ENCODE data around the gene ENPP4.
A peak's percentile ranks its signal among the peaks of the same experiment; 100 is the strongest.

Gene ENPP4, protein sequence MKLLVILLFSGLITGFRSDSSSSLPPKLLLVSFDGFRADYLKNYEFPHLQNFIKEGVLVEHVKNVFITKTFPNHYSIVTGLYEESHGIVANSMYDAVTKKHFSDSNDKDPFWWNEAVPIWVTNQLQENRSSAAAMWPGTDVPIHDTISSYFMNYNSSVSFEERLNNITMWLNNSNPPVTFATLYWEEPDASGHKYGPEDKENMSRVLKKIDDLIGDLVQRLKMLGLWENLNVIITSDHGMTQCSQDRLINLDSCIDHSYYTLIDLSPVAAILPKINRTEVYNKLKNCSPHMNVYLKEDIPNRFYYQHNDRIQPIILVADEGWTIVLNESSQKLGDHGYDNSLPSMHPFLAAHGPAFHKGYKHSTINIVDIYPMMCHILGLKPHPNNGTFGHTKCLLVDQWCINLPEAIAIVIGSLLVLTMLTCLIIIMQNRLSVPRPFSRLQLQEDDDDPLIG

DNA sequence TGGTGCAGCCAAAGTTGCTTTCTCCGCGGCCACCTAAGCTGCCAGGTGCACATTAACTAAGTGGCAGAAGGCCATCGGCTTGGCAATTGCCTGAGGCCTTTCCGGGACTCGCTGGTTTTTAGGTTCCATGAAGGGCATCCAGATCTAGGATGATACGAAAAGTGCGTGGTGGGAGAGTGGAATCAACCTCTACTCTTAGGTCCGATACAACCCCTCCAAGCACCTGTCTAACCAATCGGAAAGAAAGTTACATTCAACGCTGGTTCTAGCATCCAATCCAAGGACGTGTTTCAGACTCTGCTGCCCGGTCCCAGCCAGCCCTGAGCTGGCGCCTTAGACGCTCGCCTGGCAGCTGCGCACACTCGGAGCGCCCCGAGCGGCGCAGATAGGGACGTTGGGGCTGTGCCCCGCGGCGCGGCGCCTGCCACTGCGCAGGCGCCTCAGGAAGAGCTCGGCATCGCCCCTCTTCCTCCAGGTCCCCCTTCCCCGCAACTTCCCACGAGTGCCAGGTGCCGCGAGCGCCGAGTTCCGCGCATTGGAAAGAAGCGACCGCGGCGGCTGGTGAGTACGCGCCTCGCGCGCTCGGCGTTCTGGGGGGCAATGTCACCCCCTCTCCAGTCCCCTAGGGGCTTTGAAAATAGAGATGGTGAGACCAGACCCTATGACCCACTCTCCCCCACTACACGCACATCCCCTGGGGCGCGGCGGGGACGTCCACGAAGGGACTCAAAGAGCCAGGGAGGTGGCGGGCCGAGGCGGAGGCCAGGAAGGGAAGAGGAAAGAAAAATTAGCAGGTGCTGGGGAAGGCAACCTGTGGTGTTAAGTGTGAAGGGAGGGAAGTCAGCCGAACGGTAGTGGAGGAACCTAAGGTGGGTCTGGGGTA is at the start of gene ENPP4:
TSS of gene ENPP4 (plus strand) at position 361 of the 883 bp plus-strand sequence. CDS start 9,595 bp downstream, outside the sequence.
- Histone ChIP-seq H3K27ac (ENCODE audit: extremely low read depth, low read depth, low read length) (peak within 1 kb of the TSS; percentile 46; the same call in 1 of the 2 replicates), H3K4me1 (ENCODE audit: control insufficient read depth, insufficient read depth, low read length) (no peaks in the 10 kb centered on the region), H3K9me3 (ENCODE audit: control insufficient read depth, insufficient read depth, low read depth, low read length) (no peaks in the 10 kb centered on the region), H3K36me3 (ENCODE audit: control insufficient read depth in 2 of 2, insufficient read depth in 1 of 2, low read length in 2 of 2) (no peaks in the 10 kb centered on the region), H3K4me3 (ENCODE audit: low read depth, low read length) (peak within 1 kb of the TSS; percentile 88)
- POLR2A ChIA-PET, result interaction anchor here (0.6 to 1.8 kb wide), 9 partner anchors 9 to 217 kb away, joined by 3 to 12 read pairs (median 3); partner anchors contain the start of genes CLIC5 and ENPP5
- CTCF ChIA-PET, result interaction anchor here (0.5 to 3.3 kb wide), 8 partner anchors 39 to 955 kb away, joined by 3 to 14 read pairs (median 4); no protein-coding TSS in a partner anchor
- no peak for TF ChIP-seq ZBTB20 (tag by site-specific recombination; IDR thresholded peaks at IDR 0.05)
- TF ChIP-seq, protein P1, sequence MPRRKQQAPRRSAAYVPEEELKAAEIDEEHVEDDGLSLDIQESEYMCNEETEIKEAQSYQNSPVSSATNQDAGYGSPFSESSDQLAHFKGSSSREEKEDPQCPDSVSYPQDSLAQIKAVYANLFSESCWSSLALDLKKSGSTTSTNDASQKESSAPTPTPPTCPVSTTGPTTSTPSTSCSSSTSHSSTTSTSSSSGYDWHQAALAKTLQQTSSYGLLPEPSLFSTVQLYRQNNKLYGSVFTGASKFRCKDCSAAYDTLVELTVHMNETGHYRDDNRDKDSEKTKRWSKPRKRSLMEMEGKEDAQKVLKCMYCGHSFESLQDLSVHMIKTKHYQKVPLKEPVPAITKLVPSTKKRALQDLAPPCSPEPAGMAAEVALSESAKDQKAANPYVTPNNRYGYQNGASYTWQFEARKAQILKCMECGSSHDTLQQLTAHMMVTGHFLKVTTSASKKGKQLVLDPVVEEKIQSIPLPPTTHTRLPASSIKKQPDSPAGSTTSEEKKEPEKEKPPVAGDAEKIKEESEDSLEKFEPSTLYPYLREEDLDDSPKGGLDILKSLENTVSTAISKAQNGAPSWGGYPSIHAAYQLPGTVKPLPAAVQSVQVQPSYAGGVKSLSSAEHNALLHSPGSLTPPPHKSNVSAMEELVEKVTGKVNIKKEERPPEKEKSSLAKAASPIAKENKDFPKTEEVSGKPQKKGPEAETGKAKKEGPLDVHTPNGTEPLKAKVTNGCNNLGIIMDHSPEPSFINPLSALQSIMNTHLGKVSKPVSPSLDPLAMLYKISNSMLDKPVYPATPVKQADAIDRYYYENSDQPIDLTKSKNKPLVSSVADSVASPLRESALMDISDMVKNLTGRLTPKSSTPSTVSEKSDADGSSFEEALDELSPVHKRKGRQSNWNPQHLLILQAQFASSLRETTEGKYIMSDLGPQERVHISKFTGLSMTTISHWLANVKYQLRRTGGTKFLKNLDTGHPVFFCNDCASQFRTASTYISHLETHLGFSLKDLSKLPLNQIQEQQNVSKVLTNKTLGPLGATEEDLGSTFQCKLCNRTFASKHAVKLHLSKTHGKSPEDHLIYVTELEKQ (tag by site-specific recombination; IDR thresholded peaks at IDR 0.05; ENCODE audit: borderline replicate concordance), result no peak
- no peak; the same call in 1 of the 2 replicates for TF ChIP-seq ZNF660 (tag by site-specific recombination; IDR thresholded peaks at IDR 0.05)
- TF ChIP-seq ZNF792 (tag by site-specific recombination; IDR thresholded peaks at IDR 0.05), result no peak
- no peak for TF ChIP-seq ZNF623 (tag by site-specific recombination; IDR thresholded peaks at IDR 0.05)
- TF ChIP-seq ZNF433 (tag by site-specific recombination; IDR thresholded peaks at IDR 0.05; ENCODE audit: low read depth), result no peak
- TF ChIP-seq ZNF266 (tag by site-specific recombination; IDR thresholded peaks at IDR 0.05; ENCODE audit: low read depth), result no peak
- TF ChIP-seq ZNF366 (tag by site-specific recombination; conservative IDR thresholded peaks at IDR 0.05), result peak; percentile 46; the same call in 1 of the 2 replicates
- TF ChIP-seq ZNF248 (tag by site-specific recombination; IDR thresholded peaks at IDR 0.05), result no peak
- TF ChIP-seq, protein P2, sequence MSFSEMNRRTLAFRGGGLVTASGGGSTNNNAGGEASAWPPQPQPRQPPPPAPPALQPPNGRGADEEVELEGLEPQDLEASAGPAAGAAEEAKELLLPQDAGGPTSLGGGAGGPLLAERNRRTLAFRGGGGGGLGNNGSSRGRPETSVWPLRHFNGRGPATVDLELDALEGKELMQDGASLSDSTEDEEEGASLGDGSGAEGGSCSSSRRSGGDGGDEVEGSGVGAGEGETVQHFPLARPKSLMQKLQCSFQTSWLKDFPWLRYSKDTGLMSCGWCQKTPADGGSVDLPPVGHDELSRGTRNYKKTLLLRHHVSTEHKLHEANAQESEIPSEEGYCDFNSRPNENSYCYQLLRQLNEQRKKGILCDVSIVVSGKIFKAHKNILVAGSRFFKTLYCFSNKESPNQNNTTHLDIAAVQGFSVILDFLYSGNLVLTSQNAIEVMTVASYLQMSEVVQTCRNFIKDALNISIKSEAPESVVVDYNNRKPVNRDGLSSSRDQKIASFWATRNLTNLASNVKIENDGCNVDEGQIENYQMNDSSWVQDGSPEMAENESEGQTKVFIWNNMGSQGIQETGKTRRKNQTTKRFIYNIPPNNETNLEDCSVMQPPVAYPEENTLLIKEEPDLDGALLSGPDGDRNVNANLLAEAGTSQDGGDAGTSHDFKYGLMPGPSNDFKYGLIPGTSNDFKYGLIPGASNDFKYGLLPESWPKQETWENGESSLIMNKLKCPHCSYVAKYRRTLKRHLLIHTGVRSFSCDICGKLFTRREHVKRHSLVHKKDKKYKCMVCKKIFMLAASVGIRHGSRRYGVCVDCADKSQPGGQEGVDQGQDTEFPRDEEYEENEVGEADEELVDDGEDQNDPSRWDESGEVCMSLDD (tag by site-specific recombination; IDR thresholded peaks at IDR 0.05), result peak; percentile 70; the same call in 1 of the 2 replicates
- TF ChIP-seq ZFP3 (tag by site-specific recombination; IDR thresholded peaks at IDR 0.05; ENCODE audit: low read depth), result no peak
- no peak for TF ChIP-seq FEZF1 (tag by site-specific recombination; IDR thresholded peaks at IDR 0.05)
- no peak for TF ChIP-seq ZNF664 (tag by site-specific recombination; IDR thresholded peaks at IDR 0.05)
- TF ChIP-seq, protein P3, sequence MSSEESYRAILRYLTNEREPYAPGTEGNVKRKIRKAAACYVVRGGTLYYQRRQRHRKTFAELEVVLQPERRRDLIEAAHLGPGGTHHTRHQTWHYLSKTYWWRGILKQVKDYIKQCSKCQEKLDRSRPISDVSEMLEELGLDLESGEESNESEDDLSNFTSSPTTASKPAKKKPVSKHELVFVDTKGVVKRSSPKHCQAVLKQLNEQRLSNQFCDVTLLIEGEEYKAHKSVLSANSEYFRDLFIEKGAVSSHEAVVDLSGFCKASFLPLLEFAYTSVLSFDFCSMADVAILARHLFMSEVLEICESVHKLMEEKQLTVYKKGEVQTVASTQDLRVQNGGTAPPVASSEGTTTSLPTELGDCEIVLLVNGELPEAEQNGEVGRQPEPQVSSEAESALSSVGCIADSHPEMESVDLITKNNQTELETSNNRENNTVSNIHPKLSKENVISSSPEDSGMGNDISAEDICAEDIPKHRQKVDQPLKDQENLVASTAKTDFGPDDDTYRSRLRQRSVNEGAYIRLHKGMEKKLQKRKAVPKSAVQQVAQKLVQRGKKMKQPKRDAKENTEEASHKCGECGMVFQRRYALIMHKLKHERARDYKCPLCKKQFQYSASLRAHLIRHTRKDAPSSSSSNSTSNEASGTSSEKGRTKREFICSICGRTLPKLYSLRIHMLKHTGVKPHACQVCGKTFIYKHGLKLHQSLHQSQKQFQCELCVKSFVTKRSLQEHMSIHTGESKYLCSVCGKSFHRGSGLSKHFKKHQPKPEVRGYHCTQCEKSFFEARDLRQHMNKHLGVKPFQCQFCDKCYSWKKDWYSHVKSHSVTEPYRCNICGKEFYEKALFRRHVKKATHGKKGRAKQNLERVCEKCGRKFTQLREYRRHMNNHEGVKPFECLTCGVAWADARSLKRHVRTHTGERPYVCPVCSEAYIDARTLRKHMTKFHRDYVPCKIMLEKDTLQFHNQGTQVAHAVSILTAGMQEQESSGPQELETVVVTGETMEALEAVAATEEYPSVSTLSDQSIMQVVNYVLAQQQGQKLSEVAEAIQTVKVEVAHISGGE (tag by site-specific recombination; conservative IDR thresholded peaks at IDR 0.05; ENCODE audit: low read depth), result peak; percentile 94
- no peak for TF ChIP-seq ZNF221 (tag by site-specific recombination; IDR thresholded peaks at IDR 0.05; ENCODE audit: borderline replicate concordance)
- TF ChIP-seq ZNF274 (IDR thresholded peaks at IDR 0.05; ENCODE audit: low read length), result no peak
- no peak for TF ChIP-seq ZNF274 (tag by site-specific recombination; IDR thresholded peaks at IDR 0.05; ENCODE audit: borderline replicate concordance)
- TF ChIP-seq, protein P4, sequence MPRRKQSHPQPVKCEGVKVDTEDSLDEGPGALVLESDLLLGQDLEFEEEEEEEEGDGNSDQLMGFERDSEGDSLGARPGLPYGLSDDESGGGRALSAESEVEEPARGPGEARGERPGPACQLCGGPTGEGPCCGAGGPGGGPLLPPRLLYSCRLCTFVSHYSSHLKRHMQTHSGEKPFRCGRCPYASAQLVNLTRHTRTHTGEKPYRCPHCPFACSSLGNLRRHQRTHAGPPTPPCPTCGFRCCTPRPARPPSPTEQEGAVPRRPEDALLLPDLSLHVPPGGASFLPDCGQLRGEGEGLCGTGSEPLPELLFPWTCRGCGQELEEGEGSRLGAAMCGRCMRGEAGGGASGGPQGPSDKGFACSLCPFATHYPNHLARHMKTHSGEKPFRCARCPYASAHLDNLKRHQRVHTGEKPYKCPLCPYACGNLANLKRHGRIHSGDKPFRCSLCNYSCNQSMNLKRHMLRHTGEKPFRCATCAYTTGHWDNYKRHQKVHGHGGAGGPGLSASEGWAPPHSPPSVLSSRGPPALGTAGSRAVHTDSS (tag by site-specific recombination; IDR thresholded peaks at IDR 0.05), result no peak
- TF ChIP-seq, protein P5, sequence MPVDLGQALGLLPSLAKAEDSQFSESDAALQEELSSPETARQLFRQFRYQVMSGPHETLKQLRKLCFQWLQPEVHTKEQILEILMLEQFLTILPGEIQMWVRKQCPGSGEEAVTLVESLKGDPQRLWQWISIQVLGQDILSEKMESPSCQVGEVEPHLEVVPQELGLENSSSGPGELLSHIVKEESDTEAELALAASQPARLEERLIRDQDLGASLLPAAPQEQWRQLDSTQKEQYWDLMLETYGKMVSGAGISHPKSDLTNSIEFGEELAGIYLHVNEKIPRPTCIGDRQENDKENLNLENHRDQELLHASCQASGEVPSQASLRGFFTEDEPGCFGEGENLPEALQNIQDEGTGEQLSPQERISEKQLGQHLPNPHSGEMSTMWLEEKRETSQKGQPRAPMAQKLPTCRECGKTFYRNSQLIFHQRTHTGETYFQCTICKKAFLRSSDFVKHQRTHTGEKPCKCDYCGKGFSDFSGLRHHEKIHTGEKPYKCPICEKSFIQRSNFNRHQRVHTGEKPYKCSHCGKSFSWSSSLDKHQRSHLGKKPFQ (tag by site-specific recombination; IDR thresholded peaks at IDR 0.05), result peak; percentile 51; the same call in 1 of the 2 replicates
- TF ChIP-seq ZNF501 (tag by site-specific recombination; IDR thresholded peaks at IDR 0.05), result peak; percentile 31; the same call in 1 of the 2 replicates
- TF ChIP-seq SALL2 (tag by site-specific recombination; IDR thresholded peaks at IDR 0.05; ENCODE audit: borderline replicate concordance), result no peak
